Left hindlimb (tissue), 1 donor: Measurements from ENCODE around the gene FFAR3.
A peak's percentile ranks its signal among the peaks of the same experiment; 100 is the strongest.
"Not testable (repeated sequence)": the region's sequence is repeated elsewhere in the genome, so short reads cannot be mapped to it uniquely, and the experiment has no call there.

Source experiments
- DNase-seq: peaks from one replicate; pipeline ENCODE4 v3.0.0-alpha.2; 2018

FFAR3 gene

GRCh38 chr19:35351411-35352176 is 6.7 kb upstream of the FFAR3 start:
- no peak for DNase-seq

GRCh38 chr19:35352177-35352447 is 6.1 kb upstream of the FFAR3 start:
- DNase-seq: no peak

GRCh38 chr19:35352448-35353304 is 5.6 kb upstream of the FFAR3 start:
- DNase-seq: peak; percentile 59

- DNase-seq: no peak
Observed at GRCh38 chr19:35353635-35354034, 4.6 kb upstream of the FFAR3 start.

GRCh38 chr19:35354898-35355297 is 3.4 kb upstream of the FFAR3 start:
- no peak for DNase-seq

- no peak for DNase-seq
Observed at GRCh38 chr19:35355791-35356460, 2.3 kb upstream of the FFAR3 start.

- DNase-seq: not testable (repeated sequence)
Observed at GRCh38 chr19:35358834-35359233, 574 bp downstream of the FFAR3 start.

GRCh38 chr19:35359395-35359794 is 1.1 kb downstream of the FFAR3 start:
- not testable (repeated sequence) for DNase-seq

GRCh38 chr19:35360081-35360480 is 1.8 kb downstream of the FFAR3 start:
- not testable (repeated sequence) for DNase-seq

GRCh38 chr19:35360880-35361420 is 2.7 kb downstream of the FFAR3 start:
- no peak for DNase-seq

GRCh38 chr19:35362261-35363000 is 4.2 kb downstream of the FFAR3 start:
- DNase-seq: no peak

- DNase-seq: no peak
Observed at GRCh38 chr19:35363001-35363590, 4.8 kb downstream of the FFAR3 start.

GRCh38 chr19:35363711-35364425 is 5.6 kb downstream of the FFAR3 start:
- no peak for DNase-seq

GRCh38 chr19:35365303-35365702 is 7.0 kb downstream of the FFAR3 start:
- no peak for DNase-seq

GRCh38 chr19:35368378-35368777 is 10.1 kb downstream of the FFAR3 start:
- DNase-seq: no peak

- no peak for DNase-seq
Observed at GRCh38 chr19:35369522-35369921, 11.3 kb downstream of the FFAR3 start.

- DNase-seq: no peak
Observed at GRCh38 chr19:35370722-35371121, 12.5 kb downstream of the FFAR3 start, which contains the start of gene GPR42. TSS of gene GPR42 (plus strand) at chr19:35371068. CDS start at chr19:35371360, 292 bp downstream.

- no peak for DNase-seq
Observed at GRCh38 chr19:35373492-35373891, 15.2 kb downstream of the FFAR3 start.

GRCh38 chr19:35374031-35374430 is 15.8 kb downstream of the FFAR3 start:
- not testable (repeated sequence) for DNase-seq

- no peak for DNase-seq
Observed at GRCh38 chr19:35375505-35376307, 17.4 kb downstream of the FFAR3 start.

- no peak for DNase-seq
Observed at GRCh38 chr19:35377656-35378055, 19.4 kb downstream of the FFAR3 start.
